AG04450 (cell line): ENCODE results near the gene DEPDC1B. TPM values are rescaled to one million over a fixed set of nuclear protein-coding genes. Genes with fewer than 3 reads are reported as not detected.
A peak's percentile ranks its signal among the peaks of the same experiment; 100 is the strongest.

Experiments used
- CTCF ChIA-PET: fragments of 300-600, 350-600 bp; formaldehyde crosslinking; extraction: SDS; loops from one replicate; lab custom pipeline; 2022; ENCODE audit warnings: antibody characterized with exemption, inconsistent platforms; lab: Charles Lee
- POLR2A ChIA-PET: fragments of 350-600 bp; formaldehyde crosslinking; extraction: SDS; loops from one replicate; lab custom pipeline; 2021; ENCODE audit warnings: antibody characterized with exemption, inconsistent platforms; lab: Yijun Ruan, JAX
- DNase-seq: peaks from one replicate; pipeline ENCODE4 v3.0.0-alpha.2; 2011; ENCODE audit warnings: low read depth, low spot score
- H3K27ac ChIP-seq: one replicate; pipeline ENCODE4 v1.5.1; 2012; ENCODE audit warnings: low read depth, low read length, control low read depth
- H3K27me3 ChIP-seq: one replicate; pipeline ENCODE4 v1.6.0; 2012; ENCODE audit warnings: low read length; ENCODE audit not compliant: control insufficient read depth, insufficient read depth
- H3K4me3 ChIP-seq: 2 replicates; pipeline ENCODE4 v1.5.1; 2011; ENCODE audit warnings: mild to moderate bottlenecking, low read depth, low read length, control low read depth
- H3K9me3 ChIP-seq: 2 replicates; pipeline ENCODE4 v1.5.1; 2012; ENCODE audit warnings: low read length; ENCODE audit not compliant: control insufficient read depth, insufficient read depth
- CTCF ChIP-seq: IDR thresholded peaks from 2 replicates; pipeline ENCODE4 v1.5.1; 2011; ENCODE audit warnings: low read depth, low read length, control low read depth, inconsistent platforms
- polyA minus RNA-seq: library from RNA; depleted of rRNA, polyadenylated mRNA; stranded (reverse); fragments of >200 nt; gene quantifications from 2 replicates; pipeline ENCODE4 v1.2.3, GENCODE V29; 2011; rRNA and poly(A)+ RNA removed
- polyA plus RNA-seq: library from polyadenylated mRNA; depleted of rRNA; stranded (reverse); fragments of >200 nt; gene quantifications from 2 replicates; pipeline ENCODE4 v1.2.3, GENCODE V29; 2011; rRNA removed

DEPDC1B gene
- polyA plus RNA-seq (2.9 and 5.4 TPM in 2 replicates), polyA minus RNA-seq (5.3 and 5.8 TPM in 2 replicates)

GRCh38 chr5:60699609-60700415 lies at the start of gene DEPDC1B:
DEPDC1B (minus strand) TSS chr5:60700166; CDS start chr5:60700093, 73 bp downstream.
- H3K27ac ChIP-seq, result peak within 1 kb of the TSS; percentile 91
- H3K9me3 ChIP-seq, result no peaks in the 10 kb centered on the region; the same call in 1 of the 2 replicates
- POLR2A ChIA-PET, result interaction anchor here (0.5 to 1.2 kb wide), 3 partner anchors 9 to 632 kb away, joined by 3 to 5 read pairs (median 4); partner anchors contain the start of gene ZSWIM6
- CTCF ChIA-PET, result interaction anchor here (0.6 to 4.9 kb wide), 33 partner anchors 8 to 890 kb away, joined by 3 to 83 read pairs (median 4); partner anchors contain the start of gene ELOVL7
- TF ChIP-seq CTCF, result peak; percentile 58
- peaks cover 5% of the 10 kb centered on the region for H3K27me3 ChIP-seq
- peak; percentile 65 for DNase-seq
- H3K4me3 ChIP-seq, result peak within 1 kb of the TSS; percentile 83

- H3K9me3 ChIP-seq, result no peaks in the 10 kb centered on the region
- ChIA-PET CTCF (no interaction called here), POLR2A (no interaction called here)
- no peak for DNase-seq
- no peak overlapping the region for H3K4me3 ChIP-seq
- TF ChIP-seq CTCF, result no peak
- no peak overlapping the region for H3K27ac ChIP-seq
- no peaks in the 10 kb centered on the region for H3K27me3 ChIP-seq
Observed at GRCh38 chr5:60744682-60745081, 44.7 kb upstream of the DEPDC1B start.

- ChIA-PET POLR2A (no interaction called here), CTCF (no interaction called here)
- H3K4me3 ChIP-seq, result no peak overlapping the region
Observed at GRCh38 chr5:60743511-60744314, 43.7 kb upstream of the DEPDC1B start.

GRCh38 chr5:60740322-60740721 lies 40.4 kb upstream of the DEPDC1B start:
- Histone ChIP-seq H3K9me3 (no peaks in the 10 kb centered on the region), H3K4me3 (no peak overlapping the region), H3K27me3 (no peaks in the 10 kb centered on the region), H3K27ac (no peak overlapping the region)
- no peak for TF ChIP-seq CTCF
- CTCF ChIA-PET, result no interaction called here
- POLR2A ChIA-PET, result no interaction called here
- no peak for DNase-seq

More at GRCh38 chr5:60743511-60744314, 43.7 kb upstream of the DEPDC1B start:
- no peak for TF ChIP-seq CTCF
- Histone ChIP-seq H3K9me3 (no peaks in the 10 kb centered on the region), H3K27me3 (no peaks in the 10 kb centered on the region), H3K27ac (no peak overlapping the region)
- DNase-seq, result no peak
